Ishikawa (cell line): ENCODE results near the gene MAP6.
A peak's percentile ranks its signal among the peaks of the same experiment; 100 is the strongest.

ENCODE experiments used
- CEBPB ChIP-seq: IDR thresholded peaks from 2 replicates; pipeline ENCODE4 v1.6.1; 2012
- CREB1 ChIP-seq: IDR thresholded peaks from 2 replicates; pipeline ENCODE4 v1.6.1; 2012; ENCODE audit warnings: low read depth
- EGR1 ChIP-seq: IDR thresholded peaks from 2 replicates; pipeline ENCODE4 v1.6.1; 2012
- EP300 ChIP-seq: IDR thresholded peaks from 2 replicates; pipeline ENCODE4 v1.6.1; 2012; ENCODE audit warnings: borderline replicate concordance
- FOXM1 ChIP-seq: IDR thresholded peaks from 2 replicates; pipeline ENCODE4 v1.6.1; 2012; ENCODE audit warnings: low read depth, borderline replicate concordance
- NFIC ChIP-seq: IDR thresholded peaks from 2 replicates; pipeline ENCODE4 v1.6.1; 2012
- RAD21 ChIP-seq: IDR thresholded peaks from 2 replicates; pipeline ENCODE4 v1.6.1; 2012; ENCODE audit warnings: low read depth
- TCF12 ChIP-seq: IDR thresholded peaks from 2 replicates; pipeline ENCODE4 v1.6.1; 2012; ENCODE audit warnings: low read depth
- TEAD4 ChIP-seq: IDR thresholded peaks from 2 replicates; pipeline ENCODE4 v1.6.1; 2012
- YY1 ChIP-seq: IDR thresholded peaks from 2 replicates; pipeline ENCODE4 v1.6.1; 2012; ENCODE audit warnings: low read depth
- ZBTB7A ChIP-seq: IDR thresholded peaks from 2 replicates; pipeline ENCODE4 v1.6.1; 2012; ENCODE audit warnings: low read depth
- TF ChIP-seq, protein P1 (sequence below): IDR thresholded peaks from 2 replicates; pipeline ENCODE4 v1.6.1; 2012
- TF ChIP-seq, protein P2 (sequence below): IDR thresholded peaks from 2 replicates; pipeline ENCODE4 v1.6.1; 2012; ENCODE audit warnings: low read depth, mild to moderate bottlenecking
- TF ChIP-seq, protein P3 (sequence below): IDR thresholded peaks from 2 replicates; pipeline ENCODE4 v1.6.1; 2012

MAP6 gene

DNA sequence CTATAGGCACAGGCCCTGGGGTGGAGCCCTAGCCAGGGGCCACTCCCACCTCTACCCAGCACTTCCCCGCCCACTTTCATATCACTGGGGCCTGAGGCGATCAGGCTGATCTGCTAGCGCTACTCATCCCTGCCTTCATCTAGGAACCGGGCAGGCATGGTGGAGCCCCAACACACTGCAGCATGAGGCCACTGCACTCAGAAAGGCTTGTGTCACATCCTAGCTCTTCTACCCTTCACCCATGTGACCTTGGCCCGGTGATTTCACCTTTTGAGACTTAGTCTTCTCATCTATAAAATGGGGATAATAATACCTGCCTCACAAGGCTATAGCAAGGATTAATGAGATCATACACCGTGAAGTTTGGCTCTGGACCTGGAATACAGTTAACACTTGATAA, 125.0 kb downstream of the MAP6 start:
- TF ChIP-seq, protein P1, sequence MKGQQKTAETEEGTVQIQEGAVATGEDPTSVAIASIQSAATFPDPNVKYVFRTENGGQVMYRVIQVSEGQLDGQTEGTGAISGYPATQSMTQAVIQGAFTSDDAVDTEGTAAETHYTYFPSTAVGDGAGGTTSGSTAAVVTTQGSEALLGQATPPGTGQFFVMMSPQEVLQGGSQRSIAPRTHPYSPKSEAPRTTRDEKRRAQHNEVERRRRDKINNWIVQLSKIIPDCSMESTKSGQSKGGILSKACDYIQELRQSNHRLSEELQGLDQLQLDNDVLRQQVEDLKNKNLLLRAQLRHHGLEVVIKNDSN: no peak
- TF ChIP-seq, protein P2, sequence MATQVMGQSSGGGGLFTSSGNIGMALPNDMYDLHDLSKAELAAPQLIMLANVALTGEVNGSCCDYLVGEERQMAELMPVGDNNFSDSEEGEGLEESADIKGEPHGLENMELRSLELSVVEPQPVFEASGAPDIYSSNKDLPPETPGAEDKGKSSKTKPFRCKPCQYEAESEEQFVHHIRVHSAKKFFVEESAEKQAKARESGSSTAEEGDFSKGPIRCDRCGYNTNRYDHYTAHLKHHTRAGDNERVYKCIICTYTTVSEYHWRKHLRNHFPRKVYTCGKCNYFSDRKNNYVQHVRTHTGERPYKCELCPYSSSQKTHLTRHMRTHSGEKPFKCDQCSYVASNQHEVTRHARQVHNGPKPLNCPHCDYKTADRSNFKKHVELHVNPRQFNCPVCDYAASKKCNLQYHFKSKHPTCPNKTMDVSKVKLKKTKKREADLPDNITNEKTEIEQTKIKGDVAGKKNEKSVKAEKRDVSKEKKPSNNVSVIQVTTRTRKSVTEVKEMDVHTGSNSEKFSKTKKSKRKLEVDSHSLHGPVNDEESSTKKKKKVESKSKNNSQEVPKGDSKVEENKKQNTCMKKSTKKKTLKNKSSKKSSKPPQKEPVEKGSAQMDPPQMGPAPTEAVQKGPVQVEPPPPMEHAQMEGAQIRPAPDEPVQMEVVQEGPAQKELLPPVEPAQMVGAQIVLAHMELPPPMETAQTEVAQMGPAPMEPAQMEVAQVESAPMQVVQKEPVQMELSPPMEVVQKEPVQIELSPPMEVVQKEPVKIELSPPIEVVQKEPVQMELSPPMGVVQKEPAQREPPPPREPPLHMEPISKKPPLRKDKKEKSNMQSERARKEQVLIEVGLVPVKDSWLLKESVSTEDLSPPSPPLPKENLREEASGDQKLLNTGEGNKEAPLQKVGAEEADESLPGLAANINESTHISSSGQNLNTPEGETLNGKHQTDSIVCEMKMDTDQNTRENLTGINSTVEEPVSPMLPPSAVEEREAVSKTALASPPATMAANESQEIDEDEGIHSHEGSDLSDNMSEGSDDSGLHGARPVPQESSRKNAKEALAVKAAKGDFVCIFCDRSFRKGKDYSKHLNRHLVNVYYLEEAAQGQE: no peak
- TF ChIP-seq ZBTB7A (no peak), CREB1 (no peak), RAD21 (no peak)
- TF ChIP-seq, protein P3, sequence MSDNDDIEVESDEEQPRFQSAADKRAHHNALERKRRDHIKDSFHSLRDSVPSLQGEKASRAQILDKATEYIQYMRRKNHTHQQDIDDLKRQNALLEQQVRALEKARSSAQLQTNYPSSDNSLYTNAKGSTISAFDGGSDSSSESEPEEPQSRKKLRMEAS: no peak

DNA sequence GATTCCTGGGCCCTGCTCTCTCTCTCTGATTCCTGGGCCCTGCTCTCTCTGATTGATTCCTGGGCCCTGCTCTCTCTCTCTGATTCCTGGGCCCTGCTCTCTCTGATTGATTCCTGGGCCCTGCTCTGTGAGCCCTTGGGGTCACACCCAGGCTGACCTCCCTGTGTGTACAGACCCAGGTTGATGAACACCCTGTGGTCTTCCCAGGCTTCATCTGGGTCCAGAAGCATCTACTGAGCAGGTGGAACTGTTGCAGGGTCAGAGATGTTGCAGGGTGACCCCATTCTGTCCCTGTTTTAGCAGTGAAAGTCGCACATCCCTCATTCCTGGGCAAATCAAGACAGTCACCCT, 126.8 kb downstream of the MAP6 start:
- TF ChIP-seq CREB1: no peak
- TF ChIP-seq ZBTB7A: no peak
- TF ChIP-seq, protein P3: no peak
- no peak for TF ChIP-seq NFIC

DNA sequence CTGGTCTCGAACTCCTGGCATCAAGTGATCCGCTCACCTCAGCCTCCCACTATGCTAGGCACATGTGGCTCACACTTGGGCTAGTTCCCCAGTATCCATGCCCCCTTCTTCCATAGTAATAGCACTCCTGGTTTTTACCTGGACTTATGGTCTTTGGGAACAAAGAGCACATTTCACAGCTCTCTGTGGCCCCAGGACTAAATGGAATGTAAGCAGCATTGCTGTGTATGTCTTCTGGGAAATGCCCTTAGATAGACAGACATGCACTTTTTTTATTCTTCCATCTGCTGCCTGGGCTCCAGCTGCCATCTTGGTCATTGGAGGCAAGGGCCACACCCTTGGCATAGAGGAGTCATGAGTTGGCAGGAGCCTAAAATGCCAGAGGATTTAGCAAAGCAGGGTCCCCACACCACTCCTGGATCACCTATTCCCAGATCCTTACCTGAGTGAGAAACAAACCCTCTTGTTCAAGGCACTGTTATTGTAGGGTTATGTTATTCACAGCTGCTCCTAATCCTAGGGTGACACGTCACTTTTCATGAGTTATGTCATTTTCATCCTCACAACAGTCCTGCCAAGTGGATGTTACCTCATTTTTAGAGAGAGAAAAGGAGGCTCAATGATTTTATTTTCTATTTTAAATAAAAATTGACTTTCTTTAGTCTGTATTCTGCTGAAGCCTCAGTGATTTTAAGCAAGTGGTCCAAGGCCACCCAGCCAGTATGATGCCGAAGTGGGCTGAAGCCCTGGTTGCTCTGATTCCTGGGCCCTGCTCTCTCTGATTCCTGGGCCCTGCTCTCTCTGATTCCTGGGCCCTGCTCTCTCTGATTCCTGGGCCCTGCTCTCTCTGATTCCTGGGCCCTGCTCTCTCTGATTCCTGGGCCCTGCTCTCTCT, 127.4 kb downstream of the MAP6 start:
- TF ChIP-seq, protein P2: no peak
- TF ChIP-seq YY1: 0 out of 2 replicates have a peak, but pooled peaks have one; percentile 27
- no peak for TF ChIP-seq EGR1
- TF ChIP-seq RAD21: no peak

DNA sequence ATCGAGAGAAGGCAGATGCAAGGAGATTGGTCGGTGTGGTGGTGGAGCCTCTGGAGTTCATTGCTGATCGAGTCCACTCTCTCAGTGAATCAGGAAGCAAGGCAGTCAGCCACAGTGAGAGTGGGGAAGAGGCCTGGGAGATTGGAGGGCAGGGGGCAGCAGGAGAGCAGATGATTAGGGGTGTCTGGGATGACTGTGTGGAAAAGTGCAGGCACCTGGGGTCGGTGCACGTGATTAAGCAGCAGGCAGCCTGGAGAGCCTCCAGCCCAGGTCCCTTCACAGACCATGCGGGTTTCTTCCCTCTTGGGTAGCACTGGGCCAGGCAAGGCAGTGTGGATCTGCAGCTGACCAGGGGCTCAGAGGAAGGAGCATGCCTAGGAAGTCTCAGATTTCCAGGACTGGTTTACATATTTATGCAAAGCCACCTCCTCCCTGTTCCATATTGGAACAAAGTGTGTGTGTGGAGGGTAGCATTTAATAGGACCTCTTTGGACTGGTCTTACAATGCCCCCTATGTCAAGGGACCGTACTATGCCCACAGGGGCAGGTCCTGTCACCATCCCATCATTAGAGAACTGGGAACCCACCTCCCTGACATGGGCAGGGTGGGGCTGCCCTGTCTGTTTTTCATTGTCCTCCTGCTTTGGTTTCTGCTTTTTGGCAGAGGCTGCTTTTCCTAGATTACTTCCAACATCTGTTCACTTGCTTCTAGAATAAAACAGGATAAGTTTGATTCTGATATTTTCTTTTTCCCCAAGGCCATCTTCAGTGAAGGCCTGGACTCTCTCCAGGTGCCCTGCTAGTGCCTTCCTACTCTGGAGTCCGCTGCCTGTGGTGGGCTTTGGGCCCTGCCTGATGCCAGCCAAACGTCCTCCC, 129.1 kb downstream of the MAP6 start:
- TF ChIP-seq RAD21: peak; percentile 21; the same call in 1 of the 2 replicates
- no peak for TF ChIP-seq TCF12

DNA sequence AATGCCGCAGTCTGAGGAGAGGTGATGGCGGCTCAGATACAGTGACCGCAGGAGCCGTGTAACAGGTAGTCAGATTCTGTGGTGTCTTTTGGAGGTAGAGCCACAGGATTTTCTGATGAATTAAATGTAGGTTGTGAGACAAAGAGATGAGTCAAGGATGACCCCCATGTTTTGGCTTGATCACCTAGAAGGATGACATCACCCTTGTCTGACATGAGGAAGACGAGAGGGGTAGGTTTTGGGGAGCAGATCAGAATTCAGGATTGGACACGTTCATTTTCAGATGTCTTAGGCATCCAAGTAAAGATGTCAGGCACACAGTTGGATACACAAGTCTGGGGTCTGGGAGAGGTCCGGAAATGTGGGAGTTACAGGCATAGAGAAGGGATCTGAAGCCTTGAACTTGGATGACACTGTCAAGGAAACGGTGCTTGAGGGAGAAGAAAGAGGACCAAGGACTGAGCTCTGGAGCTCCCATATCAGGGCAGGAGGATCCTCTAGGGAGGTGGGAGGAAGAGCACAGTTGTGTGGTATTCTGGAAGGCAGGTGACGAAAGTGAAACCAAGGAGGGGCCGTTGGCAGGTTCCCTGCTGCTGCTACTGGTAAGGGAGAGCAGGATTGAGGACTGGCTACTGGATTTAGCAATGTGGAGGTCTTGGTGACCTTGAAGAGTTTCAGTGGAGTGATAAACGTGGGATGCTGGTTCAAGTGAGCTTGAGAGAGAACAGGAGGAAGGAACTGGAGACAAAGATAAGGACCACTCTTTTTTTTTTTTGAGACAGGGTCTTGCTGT, 130.5 kb downstream of the MAP6 start:
- TF ChIP-seq ZBTB7A: no peak
- TF ChIP-seq TEAD4: no peak
- TF ChIP-seq CEBPB: no peak
- TF ChIP-seq EP300: no peak
- no peak for TF ChIP-seq NFIC
- TF ChIP-seq CREB1: no peak
- TF ChIP-seq, protein P1: no peak
- TF ChIP-seq, protein P2: no peak
- no peak for TF ChIP-seq FOXM1
- TF ChIP-seq YY1: no peak
